Kidney (tissue), 14 donors: Measurements from ENCODE around the gene KLC3. TPM values are rescaled to one million over a fixed set of nuclear protein-coding genes. Genes with fewer than 3 reads are reported as not detected.

ENCODE experiments used
- DNase-seq, 5 donors: peaks; one replicate each; pipeline ENCODE4 v3.0.0-alpha.2; 2013 to 2020
- FAIRE-seq: peaks from 2 replicates; lab custom pipeline; 2012; peaks lifted over from hg19 to GRCh38; lab: Jason Lieb, UNC
- H3K27ac ChIP-seq, 2 donors: one replicate each; pipeline ENCODE4 v1.7.0; 2013; ENCODE audit warnings: low read depth in 2 of 2, low read length in 2 of 2, inconsistent platforms in 1 of 2
- H3K27me3 ChIP-seq: one replicate; pipeline ENCODE4 v1.7.1; 2013; ENCODE audit warnings: low read length, inconsistent platforms; ENCODE audit not compliant: control insufficient read depth, insufficient read depth
- H3K36me3 ChIP-seq, 3 donors: one replicate each; pipeline versions ENCODE4 v1.7.0 to v1.7.1; 2013; ENCODE audit warnings: low read length in 3 of 3, control low read depth in 1 of 3, inconsistent platforms in 1 of 3; ENCODE audit not compliant: insufficient read depth in 3 of 3, control insufficient read depth in 2 of 3
- H3K4me1 ChIP-seq, 3 donors: one replicate each; pipeline versions ENCODE4 v1.7.0 to v1.7.1; 2013; ENCODE audit warnings: low read length in 3 of 3, inconsistent platforms in 1 of 3, low read depth in 1 of 3; ENCODE audit not compliant: control insufficient read depth in 2 of 3, insufficient read depth in 2 of 3
- H3K4me3 ChIP-seq, 3 donors: one replicate each; pipeline versions ENCODE4 v1.7.0 to v1.8.1; 2013; ENCODE audit warnings: low read length in 3 of 3, control low read depth in 1 of 3, inconsistent platforms in 1 of 3
- H3K9ac ChIP-seq, 3 donors: one replicate each; pipeline versions ENCODE4 v1.7.0 to v1.7.1; 2013; ENCODE audit warnings: low read length in 3 of 3, control low read depth in 1 of 3, inconsistent platforms in 1 of 3
- H3K9me3 ChIP-seq, 3 donors: one replicate each; pipeline versions ENCODE4 v1.7.0 to v1.7.1; 2013; ENCODE audit warnings: low read length in 3 of 3, control low read depth in 1 of 3, inconsistent platforms in 1 of 3; ENCODE audit not compliant: control insufficient read depth in 2 of 3, insufficient read depth in 1 of 3
- intact Hi-C: fragments of 100-400 bp; cut with DNase I; formaldehyde crosslinking; loops from one replicate; pipeline ENCODE4 v1.11.1; 2022
- polyA plus RNA-seq: library from polyadenylated mRNA; stranded (reverse); fragments of 350-450 nt; fragmentation: Illumina TruSeq; extraction: RNeasy Lipid Tissue Mini Kit (QIAGEN cat#74804); gene quantifications from one replicate; pipeline ENCODE4 v1.2.3, GENCODE V29; 2014; ENCODE audit warnings: low read depth, low replicate concordance; ENCODE audit not compliant: insufficient read depth
- total RNA-seq: library from RNA; stranded (reverse); fragmentation: NEBNext Ultra II Directional; extraction: Animal tissue kit (Norgen Biotek cat#: 25700); gene quantifications from one replicate; pipeline ENCODE4 v1.2.1, GENCODE V29; 2021
- TF ChIP-seq, protein P1 (sequence below): IDR thresholded peaks from 3 replicates; pipeline ENCODE4 v1.5.1; 2012; ENCODE audit warnings: mild to moderate bottlenecking, moderate library complexity, borderline replicate concordance; ENCODE audit not compliant: insufficient read depth; ENCODE audit errors: extremely low read depth
- donor health status: control.
- donor health status: control.
- donor health status: control.
- donor health status: control.
- donor health status: control.
- donor health status: DM: yes; HTN: yes; CAD: no.
- donor health status: Normal renal cell carcinoma (clear cell type).

Gene KLC3
- total and polyA plus RNA-seq, 2 donors from 2014 or later: 3.3 to 4.5 TPM

DNA sequence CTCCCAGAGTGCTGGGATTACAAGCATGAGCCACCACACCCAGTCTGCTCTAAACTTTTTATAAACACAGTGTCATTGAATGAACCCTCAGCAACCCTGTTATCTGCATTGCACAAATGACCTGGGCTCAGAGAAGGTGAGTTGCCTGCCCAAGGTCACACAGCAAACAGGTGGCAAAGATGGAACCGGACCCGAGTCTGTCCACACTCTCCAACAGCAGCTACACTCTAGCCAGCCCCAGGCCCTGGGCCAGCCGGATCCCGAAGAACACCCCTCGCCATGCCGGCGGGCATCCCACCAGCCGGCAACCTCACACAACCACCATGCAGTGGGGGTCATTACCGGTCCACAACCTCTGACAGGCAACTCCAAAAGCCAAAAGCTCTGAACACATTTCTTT, 15.4 kb downstream of the KLC3 start:
- no peaks in the 10 kb centered on the region for H3K4me1 ChIP-seq
- intact Hi-C loops: no loop called here
- no peak overlapping the region for H3K4me3 ChIP-seq
- no peaks in the 10 kb centered on the region for H3K9me3 ChIP-seq
- FAIRE-seq: no peak
- peaks cover 0 to 8% (median 3%) of the 10 kb centered on the region in 3 donors for H3K36me3 ChIP-seq
- no peaks in the 10 kb centered on the region for H3K27me3 ChIP-seq
- no peak overlapping the region for H3K27ac ChIP-seq
- no peak for DNase-seq
- TF ChIP-seq, protein P1, sequence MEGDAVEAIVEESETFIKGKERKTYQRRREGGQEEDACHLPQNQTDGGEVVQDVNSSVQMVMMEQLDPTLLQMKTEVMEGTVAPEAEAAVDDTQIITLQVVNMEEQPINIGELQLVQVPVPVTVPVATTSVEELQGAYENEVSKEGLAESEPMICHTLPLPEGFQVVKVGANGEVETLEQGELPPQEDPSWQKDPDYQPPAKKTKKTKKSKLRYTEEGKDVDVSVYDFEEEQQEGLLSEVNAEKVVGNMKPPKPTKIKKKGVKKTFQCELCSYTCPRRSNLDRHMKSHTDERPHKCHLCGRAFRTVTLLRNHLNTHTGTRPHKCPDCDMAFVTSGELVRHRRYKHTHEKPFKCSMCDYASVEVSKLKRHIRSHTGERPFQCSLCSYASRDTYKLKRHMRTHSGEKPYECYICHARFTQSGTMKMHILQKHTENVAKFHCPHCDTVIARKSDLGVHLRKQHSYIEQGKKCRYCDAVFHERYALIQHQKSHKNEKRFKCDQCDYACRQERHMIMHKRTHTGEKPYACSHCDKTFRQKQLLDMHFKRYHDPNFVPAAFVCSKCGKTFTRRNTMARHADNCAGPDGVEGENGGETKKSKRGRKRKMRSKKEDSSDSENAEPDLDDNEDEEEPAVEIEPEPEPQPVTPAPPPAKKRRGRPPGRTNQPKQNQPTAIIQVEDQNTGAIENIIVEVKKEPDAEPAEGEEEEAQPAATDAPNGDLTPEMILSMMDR: no peak
- no peak overlapping the region for H3K9ac ChIP-seq

DNA sequence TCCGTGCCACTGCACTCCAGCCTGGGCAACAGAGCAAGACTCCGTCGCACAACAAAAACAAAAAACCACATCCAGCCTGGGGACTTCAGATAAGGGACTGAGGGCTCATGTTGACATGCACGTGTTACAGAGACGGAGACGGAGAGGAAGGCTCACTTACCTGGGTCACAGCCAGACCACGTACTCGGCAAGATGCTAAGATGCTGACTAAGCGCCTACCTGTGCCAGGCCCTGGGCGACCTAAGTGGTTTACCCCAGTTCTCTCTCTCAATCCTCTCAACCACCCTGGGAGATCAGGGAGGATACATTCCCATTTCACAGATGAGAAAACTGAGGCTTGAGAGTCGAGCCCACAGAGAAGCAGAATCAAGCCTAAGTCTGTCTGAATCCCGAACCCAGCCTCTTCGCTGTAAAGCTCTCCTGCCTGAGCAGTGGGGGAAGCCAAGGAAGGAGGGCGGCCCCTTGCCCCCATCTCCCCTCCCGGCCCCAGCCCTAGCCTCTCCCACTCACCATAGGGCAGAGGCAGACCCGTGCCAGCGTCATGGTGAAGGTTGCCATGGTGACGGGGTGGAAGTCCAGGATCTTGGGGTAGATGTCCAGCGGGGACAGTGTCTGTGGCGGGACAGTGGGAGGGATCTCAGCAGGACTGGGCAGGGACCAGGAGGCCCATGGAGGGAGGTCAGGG, 16.4 kb downstream of the KLC3 start:
- TF ChIP-seq, protein P1: no peak
- no peak overlapping the region for H3K4me3 ChIP-seq
- no peaks in the 10 kb centered on the region for H3K27me3 ChIP-seq
- no peaks in the 10 kb centered on the region for H3K9me3 ChIP-seq
- no peak overlapping the region for H3K9ac ChIP-seq
- FAIRE-seq (no peak), DNase-seq (no peak)
- H3K27ac ChIP-seq: no peak overlapping the region
- H3K4me1 ChIP-seq: no peaks in the 10 kb centered on the region
- H3K36me3 ChIP-seq: peaks cover 0 to 15% (median 3%) of the 10 kb centered on the region in 3 donors
- intact Hi-C loops: no loop called here

- DNase-seq (peak in 1 of 5 donors; percentile 33), FAIRE-seq (no peak)
- Histone ChIP-seq H3K36me3 (peaks cover 0 to 15% (median 3%) of the 10 kb centered on the region in 3 donors), H3K4me3 (no peak overlapping the region), H3K27me3 (no peaks in the 10 kb centered on the region), H3K4me1 (no peaks in the 10 kb centered on the region), H3K9me3 (no peaks in the 10 kb centered on the region), H3K27ac (no peak overlapping the region), H3K9ac (no peak overlapping the region)
- TF ChIP-seq, protein P1: no peak
- intact Hi-C loops: no loop called here
Measured at GRCh38 chr19:45357445-45357783, 16.9 kb downstream of the KLC3 start.
